GM18508 (cell line): ENCODE measurements around the gene ZCCHC18.

ENCODE experiments used
- ATAC-seq: cut with Tn5 transposase; IDR thresholded peaks from one replicate; pipeline ENCODE4 v1.9.1; 2021; ENCODE audit warnings: moderate number of reproducible peaks; ENCODE audit not compliant: insufficient read depth, unreplicated experiment

Gene ZCCHC18

DNA sequence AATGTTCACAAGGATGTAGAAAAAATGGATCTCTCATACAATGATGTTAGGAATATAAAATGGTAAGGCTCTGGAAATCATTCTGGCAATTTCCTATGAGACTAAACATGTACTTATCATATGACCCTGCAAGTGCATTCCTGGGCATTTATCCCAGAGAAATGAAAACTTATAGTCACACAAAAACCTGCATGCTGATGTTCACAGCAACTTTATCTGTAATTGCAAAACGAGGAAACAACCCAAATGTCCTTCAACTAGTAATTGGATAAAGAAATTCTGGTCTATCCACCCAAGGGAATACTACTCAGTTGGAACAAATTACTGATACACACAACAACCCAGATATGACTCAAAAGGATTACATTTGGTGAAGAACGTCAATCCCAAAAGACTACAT, 14.5 kb downstream of the ZCCHC18 start:
- no peak for ATAC-seq

DNA sequence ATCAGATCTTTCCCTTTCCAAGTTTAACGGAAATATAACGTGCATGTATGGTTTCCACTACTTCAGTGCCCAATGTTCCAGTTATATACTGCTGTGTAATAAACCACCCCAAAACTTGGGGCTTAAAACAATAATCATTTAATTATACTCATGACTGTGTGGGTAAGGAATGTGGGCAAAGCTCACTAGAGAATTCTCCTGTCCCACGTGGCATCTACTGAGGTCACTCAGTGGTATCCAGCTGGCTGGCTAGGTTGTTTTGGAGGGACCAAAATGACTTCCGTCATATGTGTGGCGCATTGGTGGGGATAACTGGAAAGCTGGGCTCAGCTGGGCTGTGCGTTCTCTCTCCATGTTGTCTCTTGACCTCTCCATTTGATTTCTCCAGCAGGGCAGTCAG, 18.5 kb downstream of the ZCCHC18 start:
- no peak for ATAC-seq

DNA sequence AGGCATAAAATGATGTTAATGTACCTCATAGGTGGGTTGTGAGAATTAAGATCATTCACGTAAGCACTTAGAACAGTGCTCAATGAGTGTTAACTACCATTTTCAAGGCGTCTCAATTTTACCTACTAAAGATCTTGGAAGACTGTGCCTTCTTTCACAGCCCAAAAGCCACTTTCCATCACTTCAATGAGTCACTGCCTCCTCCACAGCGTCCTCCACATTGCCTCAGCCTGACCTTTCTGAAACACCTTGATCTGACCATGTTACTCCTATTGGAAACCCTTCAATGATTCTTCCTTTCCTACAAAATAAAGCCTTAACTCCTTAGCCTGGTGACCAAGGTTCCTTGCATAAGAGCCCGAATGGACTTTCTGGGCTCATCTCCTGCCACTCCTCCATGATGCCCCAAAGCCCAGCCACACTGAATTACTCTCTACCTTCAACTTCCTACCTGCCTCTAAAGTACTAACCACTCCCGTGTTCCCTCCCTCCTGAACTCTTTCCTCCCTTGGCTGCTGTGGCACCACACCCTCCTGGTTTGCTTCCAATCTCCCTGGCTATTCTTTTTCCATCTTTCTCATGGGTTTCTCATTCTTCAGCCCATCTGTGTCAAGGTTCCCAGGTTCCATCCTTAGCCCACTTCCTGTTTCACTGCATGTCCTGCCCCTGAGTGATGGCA, 22.4 kb downstream of the ZCCHC18 start:
- ATAC-seq, result no peak

DNA sequence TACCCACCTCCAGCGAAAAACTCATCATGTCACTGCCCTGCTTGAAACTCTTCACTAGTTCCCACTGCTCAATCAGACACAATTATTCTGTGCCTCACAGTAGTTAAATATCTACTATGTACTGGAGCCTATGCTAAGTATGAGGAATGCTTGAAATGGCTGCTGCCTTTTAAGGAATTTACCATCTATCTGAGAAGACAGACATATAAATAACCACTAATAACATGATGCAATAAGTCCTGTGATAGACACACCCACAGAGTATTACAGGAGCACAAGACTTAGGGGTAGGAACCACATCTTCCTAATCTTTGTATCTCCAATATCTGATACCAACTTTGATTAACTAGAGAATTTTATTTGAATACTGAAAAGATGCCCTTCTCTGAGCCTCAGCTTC, 23.4 kb downstream of the ZCCHC18 start:
- no peak for ATAC-seq

DNA sequence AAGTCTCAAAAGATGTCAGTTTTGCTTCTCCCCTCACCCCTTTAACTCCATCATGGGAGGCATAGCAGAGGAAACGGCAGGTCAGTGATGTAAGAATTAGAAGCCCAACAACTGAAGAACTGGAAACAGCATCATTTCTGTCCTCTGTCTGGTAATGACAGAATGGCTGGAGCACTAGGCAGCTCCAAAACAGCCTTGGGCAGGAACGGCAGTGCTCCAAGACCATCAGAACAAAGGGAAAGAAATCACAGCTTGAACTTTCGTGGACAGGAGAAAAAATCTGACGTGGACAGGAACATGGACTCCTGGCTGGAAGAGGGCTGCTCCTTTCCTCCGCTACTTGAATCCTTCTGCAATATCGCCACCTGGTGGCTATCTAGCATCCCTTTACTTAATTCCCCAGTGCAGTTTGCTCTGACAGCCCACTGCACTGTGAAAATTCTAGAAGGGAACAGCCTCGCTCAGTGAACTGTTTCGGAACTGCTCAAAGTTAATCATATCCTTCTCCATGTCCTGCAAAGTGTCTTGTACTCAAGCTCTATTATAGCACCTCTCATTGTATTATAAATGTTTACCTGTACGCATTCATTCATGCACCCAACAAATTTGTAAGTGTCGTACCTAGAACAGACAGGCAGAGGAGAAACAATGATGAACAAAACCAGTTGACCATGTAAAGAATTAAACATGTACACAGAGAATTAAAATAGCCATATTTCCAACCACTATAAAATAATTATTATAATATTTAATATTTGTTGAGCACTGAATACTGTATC, 24.1 kb downstream of the ZCCHC18 start:
- ATAC-seq, result peak; percentile 77

DNA sequence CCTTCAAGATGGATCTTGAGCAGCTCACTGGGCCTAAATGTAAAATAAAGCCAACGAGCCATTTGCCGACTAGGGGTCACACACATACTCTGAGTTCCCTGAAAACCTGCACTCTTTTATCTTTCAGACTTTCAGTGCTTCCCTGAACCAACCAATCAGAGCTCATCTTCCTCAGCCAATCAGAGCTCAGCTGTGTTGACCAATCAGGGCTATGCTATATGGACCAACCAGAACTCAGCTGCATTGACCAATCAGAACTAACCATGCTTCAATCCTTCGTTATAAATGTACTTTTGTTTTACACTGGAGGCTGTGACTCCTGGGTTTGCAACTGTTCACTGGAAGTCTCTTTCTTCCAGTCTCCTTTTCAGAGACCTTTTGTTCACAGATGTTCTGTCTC, 25.2 kb downstream of the ZCCHC18 start:
- no peak for ATAC-seq

DNA sequence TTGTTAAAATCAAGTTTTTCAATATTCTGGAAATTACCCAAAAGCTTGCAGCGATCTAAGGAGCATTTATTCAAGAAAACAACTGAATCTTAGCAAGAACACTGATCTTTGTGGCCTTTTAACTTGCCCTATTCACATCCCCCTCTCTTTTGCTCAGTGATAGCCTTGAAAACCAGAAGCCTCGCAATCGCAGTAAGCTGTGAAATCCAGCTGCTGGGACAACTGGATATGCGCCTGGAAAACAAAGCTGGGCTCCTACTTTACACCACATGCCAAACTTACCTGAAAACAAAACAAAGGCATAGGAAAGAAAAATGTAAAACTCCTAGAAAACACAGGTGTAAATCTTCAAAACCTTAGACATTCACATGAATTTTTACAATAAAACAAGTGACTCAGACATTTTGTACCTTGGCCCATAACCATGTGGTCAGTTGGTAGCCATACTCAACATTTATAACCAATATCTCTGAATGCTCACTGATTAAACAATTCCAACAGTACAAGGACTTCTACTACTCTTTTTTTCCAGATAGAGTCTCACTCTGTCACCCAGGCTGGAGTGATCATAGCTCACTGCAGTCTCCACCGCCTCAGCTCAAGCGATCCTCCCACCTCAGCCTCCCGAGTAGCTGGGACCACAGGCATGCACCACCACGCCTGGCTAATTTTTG, 28.9 kb downstream of the ZCCHC18 start:
- ATAC-seq, result no peak

DNA sequence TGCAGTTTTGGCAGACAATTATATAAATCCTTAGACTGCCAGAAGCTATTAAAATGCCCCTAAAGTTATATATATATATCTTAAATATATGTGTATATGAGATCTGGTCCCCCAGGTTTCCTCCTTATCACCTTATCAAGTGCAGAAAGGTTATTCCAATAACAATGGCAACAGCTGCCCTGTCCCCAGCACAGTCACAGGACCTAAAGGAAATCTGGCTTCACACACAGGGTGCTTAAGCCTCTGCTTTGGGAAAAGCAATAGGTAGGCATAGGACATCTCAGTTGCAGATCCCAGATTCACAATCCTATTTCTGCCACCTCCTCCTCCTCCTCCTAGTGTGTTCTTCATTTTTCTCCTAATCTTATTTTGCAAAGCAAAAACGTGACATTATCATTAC, 38.7 kb downstream of the ZCCHC18 start:
- ATAC-seq, result no peak

DNA sequence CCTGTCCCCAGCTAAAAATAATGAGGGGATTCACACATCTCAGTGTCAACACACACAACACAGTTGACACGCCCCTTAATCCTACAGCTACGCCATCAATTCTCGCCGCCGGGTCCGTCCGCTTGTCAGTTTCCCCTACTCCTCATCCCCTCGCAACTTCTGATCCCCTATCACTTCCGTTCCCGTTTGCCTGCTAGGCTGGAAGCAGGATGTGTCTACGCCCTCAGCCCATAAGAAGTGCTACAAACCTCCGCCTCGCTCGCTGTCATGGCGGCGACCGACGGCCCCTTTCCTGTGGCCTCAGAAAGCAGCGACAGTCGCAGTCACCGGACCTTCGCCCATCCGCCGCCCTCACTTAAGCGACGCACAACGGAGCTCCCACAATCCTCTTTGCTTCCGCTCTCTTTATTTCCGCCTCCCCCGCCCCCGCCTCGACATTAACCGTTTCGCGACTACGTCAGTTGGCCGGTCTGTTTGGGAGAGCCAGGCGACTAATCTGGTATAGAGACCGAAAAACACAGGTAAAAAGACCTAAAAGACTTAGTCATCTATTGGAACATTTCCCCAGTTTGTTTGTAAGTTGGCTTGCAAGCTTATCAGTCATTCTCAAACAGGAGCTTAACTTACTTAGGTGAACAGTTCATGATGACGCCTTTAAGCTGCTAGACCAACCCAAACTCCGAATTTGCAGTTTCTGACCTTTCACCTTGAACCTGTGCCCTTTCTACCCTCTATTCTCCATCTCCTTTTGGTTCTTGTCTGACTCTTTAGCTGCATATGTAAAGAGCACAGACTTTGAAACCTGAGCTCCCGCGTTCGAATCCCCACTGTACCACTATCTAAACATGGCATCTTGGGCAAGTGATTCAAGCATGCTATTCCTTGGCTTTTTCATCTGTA, 44.6 kb downstream of the ZCCHC18 start, which contains the start of gene SLC25A53:
Gene SLC25A53 (minus strand): TSS at position 380 of the 900 bp plus-strand sequence. CDS start 51,752 bp downstream, outside the sequence.
- peak; percentile 86 for ATAC-seq
